HepG2 (cell line): ENCODE results near the gene PIGX. TPM values are rescaled to one million over a fixed set of nuclear protein-coding genes. Genes with fewer than 3 reads are reported as not detected.

Source experiments
- AFF4 ChIP-seq: sonication (generic); formaldehyde crosslinking; IDR thresholded peaks from 2 replicates; pipeline ENCODE4 v1.4.0; 2020; ENCODE audit warnings: missing genetic modification reagents
- AHR ChIP-seq: IDR thresholded peaks from 2 replicates; pipeline ENCODE4 v1.6.1; 2018; ENCODE audit warnings: missing genetic modification reagents, missing compliant biosample characterization
- CAMTA2 ChIP-seq: sonication (generic); formaldehyde crosslinking; IDR thresholded peaks from 2 replicates; pipeline ENCODE4 v1.4.0; 2020; ENCODE audit warnings: mild to moderate bottlenecking, missing genetic modification reagents, borderline replicate concordance
- CREB1 ChIP-seq, 2 experiments: fragments of 450-650 bp in 1 of 2; IDR thresholded peaks; 2 replicates each; pipeline ENCODE4 v1.6.1; 2016 to 2017; ENCODE audit warnings: control low read depth in 1 of 2, mild to moderate bottlenecking in 1 of 2, missing compliant biosample characterization in 1 of 2, missing genetic modification characterization in 1 of 2
- ISX ChIP-seq: sonication (generic); formaldehyde crosslinking; conservative IDR thresholded peaks from 2 replicates; pipeline ENCODE4 v1.5.0; 2020; ENCODE audit warnings: missing genetic modification reagents
- LRRFIP1 ChIP-seq: sonication (generic); formaldehyde crosslinking; conservative IDR thresholded peaks from 2 replicates; pipeline ENCODE4 v1.4.0; 2020; ENCODE audit warnings: missing genetic modification reagents
- ZEB1 ChIP-seq: IDR thresholded peaks from 2 replicates; pipeline ENCODE4 v1.6.1; 2012; ENCODE audit warnings: mild to moderate bottlenecking, low read depth, inconsistent platforms; ENCODE audit not compliant: insufficient replicate concordance
- ZNF343 ChIP-seq: sonication (generic); formaldehyde crosslinking; IDR thresholded peaks from 2 replicates; pipeline ENCODE4 v1.4.0; 2020; ENCODE audit warnings: mild to moderate bottlenecking, missing genetic modification reagents
- ZNF407 ChIP-seq: sonication (generic); formaldehyde crosslinking; IDR thresholded peaks from one replicate; pipeline ENCODE4 v1.5.1; 2020; ENCODE audit warnings: mild to moderate bottlenecking, missing genetic modification reagents; ENCODE audit errors: not compliant biosample characterization
- ZNF446 ChIP-seq: sonication (generic); formaldehyde crosslinking; IDR thresholded peaks from 2 replicates; pipeline ENCODE4 v1.5.0; 2020; ENCODE audit warnings: mild to moderate bottlenecking, missing genetic modification reagents
- ZNF496 ChIP-seq: sonication (generic); formaldehyde crosslinking; IDR thresholded peaks from 2 replicates; pipeline ENCODE4 v1.8.1; 2023; ENCODE audit warnings: mild to moderate bottlenecking, moderate library complexity, missing genetic modification reagents; ENCODE audit not compliant: insufficient replicate concordance
- ZNF773 ChIP-seq: sonication (generic); formaldehyde crosslinking; IDR thresholded peaks from 2 replicates; pipeline ENCODE4 v1.4.0; 2020; ENCODE audit warnings: missing genetic modification reagents, borderline replicate concordance
- polyA plus RNA-seq, 8 experiments: library from polyadenylated mRNA; depleted of rRNA in 3 of 8; stranded (reverse) in 7 of 8; unstranded in 1 of 8; fragments of >200 nt; fragmentation: Illumina TruSeq in 4 of 8; extraction: Trizol in 4 of 8; gene quantifications; 2 replicates each; pipeline versions ENCODE4 v1.2.1 to v1.2.3, GENCODE V29; 2011 to 2016; ENCODE audit warnings: low read depth in 4 of 8, missing spikeins in 1 of 8, mixed read lengths in 1 of 8; ENCODE audit not compliant: insufficient read depth in 1 of 8
- total RNA-seq, 5 experiments: library from RNA; depleted of rRNA; stranded (reverse); fragments of >200 nt; fragmentation: Illumina TruSeq; extraction: Trizol; gene quantifications; 2 replicates each; pipeline ENCODE4 v1.2.3, GENCODE V29; 2016; ENCODE audit warnings: low read depth in 1 of 5

PIGX gene
- total and polyA plus RNA-seq, 2 of the 13 experiments (the other 11 are each of a cell fraction or from before 2014, with no cell fraction given), result 13.2 to 21.3 TPM

- peak; percentile 35 for TF ChIP-seq ZNF407 (CRISPR knock-in tag)
- TF ChIP-seq ZNF773, result no peak
- TF ChIP-seq ZNF496 (CRISPR knock-in tag), result no peak
- TF ChIP-seq CREB1 (IDR thresholded peaks at IDR 0.05), result no peak
- TF ChIP-seq CREB1 (CRISPR knock-in tag; IDR thresholded peaks at IDR 0.05), result no peak
- TF ChIP-seq ZEB1, result no peak
- TF ChIP-seq ZNF343 (CRISPR knock-in tag), result peak; percentile 78; the same call in 1 of the 2 replicates
- TF ChIP-seq AHR (CRISPR knock-in tag), result 0 out of 2 replicates have a peak, but pooled peaks have one; percentile 73
- no peak for TF ChIP-seq LRRFIP1
- TF ChIP-seq AFF4 (CRISPR knock-in tag), result no peak
- TF ChIP-seq ISX, result 0 out of 2 replicates have a peak, but pooled peaks have one; percentile 56
- TF ChIP-seq ZNF446 (CRISPR knock-in tag), result 0 out of 2 replicates have a peak, but pooled peaks have one; percentile 45
- no peak for TF ChIP-seq CAMTA2 (CRISPR knock-in tag)
These were observed 27.7 kb downstream of the PIGX start, which contains the start of gene PAK2 (continued) for GRCh38 chr3:196739671-196740480.
